Measurements from ENCODE around the gene IFIT1.
"Not testable (repeated sequence)": the region's sequence is repeated elsewhere in the genome, so short reads cannot be mapped to it uniquely, and the experiment has no call there.

Gene IFIT1

DNA sequence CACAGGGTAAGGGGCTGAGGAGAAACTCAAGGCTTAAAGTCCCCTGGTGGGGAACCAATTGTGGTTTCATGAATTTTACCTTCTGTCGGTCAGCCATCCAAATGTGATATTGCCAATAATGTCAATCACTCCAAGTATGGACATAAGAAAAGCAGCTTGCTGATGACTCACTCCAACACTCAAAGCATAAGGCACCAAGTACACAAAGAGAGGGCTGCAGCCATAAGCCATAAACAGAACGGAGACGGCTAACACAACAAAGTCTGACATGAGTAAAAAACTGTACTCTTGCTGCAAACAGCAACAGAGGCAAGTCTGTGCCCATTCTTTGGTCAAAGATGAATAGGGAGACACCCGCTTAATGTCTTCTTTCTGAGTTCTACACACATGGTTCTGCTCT is 46.1 kb downstream of the IFIT1 start:
- no peak for DNase-seq

DNA sequence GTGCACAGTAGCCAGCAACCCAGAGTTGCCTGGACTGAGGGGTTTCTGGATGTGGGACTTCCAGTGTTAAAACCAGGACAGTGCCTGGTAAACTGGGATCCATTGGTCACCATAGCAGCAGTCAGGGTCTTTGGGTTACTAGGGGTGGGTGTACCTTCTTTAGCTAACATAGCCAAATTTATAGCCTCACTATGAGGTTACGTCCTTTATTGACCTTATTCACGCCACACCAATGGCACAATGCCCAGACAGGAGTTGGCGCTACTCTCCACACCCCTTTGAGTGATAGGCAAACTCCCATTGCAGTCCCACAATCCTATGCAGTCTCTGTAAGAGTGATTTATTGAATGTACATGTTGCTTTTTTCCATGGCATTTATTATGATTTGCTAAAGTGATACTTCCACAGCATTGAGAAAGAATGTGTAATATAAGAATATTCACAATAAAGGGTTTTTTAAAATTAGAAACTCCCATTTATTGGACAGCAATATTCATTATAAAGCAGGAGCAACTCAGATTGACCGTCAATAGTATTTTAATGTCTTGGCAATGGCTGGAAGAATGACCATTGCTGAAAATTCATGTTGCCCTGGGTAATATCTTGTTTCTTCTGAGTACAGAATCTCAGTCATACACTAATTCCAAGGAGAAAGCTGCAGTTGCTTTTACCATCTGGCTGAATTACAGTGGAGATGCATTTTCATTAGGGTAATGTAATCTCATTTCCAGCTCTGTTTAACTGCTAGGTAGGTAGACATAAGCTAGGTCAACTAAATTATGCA is 48.0 kb downstream of the IFIT1 start:
- DNase-seq, result no peak

DNA sequence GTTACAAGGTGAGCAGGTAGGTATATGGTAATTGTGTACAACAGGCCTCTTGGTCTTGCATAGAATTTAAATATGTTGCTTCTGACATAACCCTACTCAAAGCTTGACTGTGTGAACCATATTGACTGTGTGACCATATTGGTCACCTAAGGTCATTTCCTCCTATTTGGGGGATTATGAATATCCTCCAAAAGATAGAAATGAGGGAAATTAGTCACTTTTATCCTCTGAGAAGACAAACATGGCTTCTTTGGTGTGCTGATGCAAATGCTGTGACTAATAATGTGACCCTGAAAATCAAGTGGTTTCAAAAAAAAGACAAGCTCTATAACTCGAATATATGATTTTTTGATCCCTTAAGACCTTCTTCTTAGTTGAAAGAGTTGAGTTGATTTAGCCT is 49.9 kb downstream of the IFIT1 start:
- no peak for DNase-seq

- DNase-seq, result not testable (repeated sequence)
Observed at GRCh38 chr10:89444819-89445218, 52.4 kb downstream of the IFIT1 start.

DNA sequence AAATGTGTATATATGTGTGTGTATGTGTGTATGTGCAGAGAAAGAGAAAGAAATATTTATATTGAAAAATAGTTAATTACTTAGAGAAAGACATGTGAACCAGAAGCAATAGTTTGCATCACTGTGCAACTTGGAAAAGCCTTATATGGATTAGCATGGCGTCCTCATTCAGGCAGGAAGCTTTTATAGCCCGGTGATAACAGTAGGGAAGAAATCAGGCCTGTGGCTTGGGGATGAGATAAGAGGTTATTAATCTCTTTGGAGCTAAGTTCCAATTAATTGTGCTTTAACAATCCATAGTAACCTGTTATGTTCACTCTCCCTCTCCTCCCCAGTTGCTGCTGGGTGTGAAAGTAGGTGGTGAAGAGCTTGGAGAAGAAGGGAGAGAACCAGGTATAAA is 58.5 kb downstream of the IFIT1 start:
- no peak for DNase-seq

- DNase-seq, result no peak
Observed at GRCh38 chr10:89452193-89452592, 59.8 kb downstream of the IFIT1 start.

DNA sequence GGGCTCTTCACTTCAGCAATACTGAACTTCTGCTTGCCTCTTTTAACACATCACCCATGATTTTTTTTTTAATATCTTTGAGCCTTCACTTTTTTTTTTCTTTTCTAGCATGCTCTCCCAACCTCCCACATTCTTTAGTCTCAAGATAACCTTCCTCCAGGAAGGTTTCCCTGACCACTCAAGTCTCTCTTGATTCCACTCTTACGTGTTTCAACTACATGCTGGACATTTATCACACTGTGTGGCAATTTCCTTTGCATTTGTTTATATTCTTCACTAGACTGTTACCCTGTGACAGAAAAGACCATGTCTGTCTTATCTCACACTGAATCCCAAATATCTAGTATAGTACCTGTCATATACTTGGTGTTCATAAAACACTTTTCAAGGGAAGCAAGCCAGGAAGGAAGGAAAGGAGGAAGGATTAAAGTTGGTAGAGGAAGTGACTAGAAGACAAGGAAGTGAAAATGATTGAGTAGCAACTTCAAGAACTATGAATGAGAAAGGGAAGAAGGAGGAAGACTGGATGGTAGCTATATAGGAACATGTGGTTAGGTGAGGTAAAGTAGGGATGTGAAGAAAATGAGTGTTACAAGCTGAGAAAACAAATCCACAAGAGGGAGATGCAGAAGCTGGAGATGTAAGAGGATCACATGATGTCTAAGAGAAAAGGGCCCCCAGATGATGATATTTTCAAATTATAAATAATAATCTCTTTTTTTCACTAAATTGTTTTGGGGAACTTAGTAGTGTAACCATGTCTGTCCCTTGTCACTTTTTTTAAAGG is 62.3 kb downstream of the IFIT1 start:
- no peak for DNase-seq

All from right kidney (tissue), 1 donor.